Fibroblast of villous mesenchyme (primary cell): ENCODE measurements around the gene SEPTIN12. TPM values are rescaled to one million over a fixed set of nuclear protein-coding genes. Genes with fewer than 3 reads are reported as not detected.

Source experiments
- DNase-seq: peaks from one replicate; pipeline ENCODE4 v3.0.0-alpha.2; 2010; ENCODE audit warnings: low read depth
- H3K4me3 ChIP-seq: 2 replicates; pipeline ENCODE4 v1.5.1; 2011; ENCODE audit warnings: low read depth, mild to moderate bottlenecking, low read length
- total RNA-seq: library from RNA; depleted of rRNA; stranded (reverse); fragments of >200 nt; gene quantifications from 2 replicates; pipeline ENCODE4 v1.2.3, GENCODE V29; 2012
- TF ChIP-seq, protein P1 (sequence below): IDR thresholded peaks from 2 replicates; pipeline ENCODE4 v1.5.1; 2012; ENCODE audit warnings: low read depth, mild to moderate bottlenecking, low read length; ENCODE audit not compliant: insufficient read depth

The SEPTIN12 gene
- total RNA-seq, 1 donor = not detected

GRCh38 chr16:4795181-4795827, 7.2 kb upstream of the SEPTIN12 start, which contains the start of gene SMIM22:
Gene SMIM22, plus strand, starts transcription at chr16:4795369. Its CDS starts 366 bp downstream, at chr16:4795735.
- H3K4me3 ChIP-seq = no peak within 1 kb of the TSS
- no peak for DNase-seq
- TF ChIP-seq, protein P1, sequence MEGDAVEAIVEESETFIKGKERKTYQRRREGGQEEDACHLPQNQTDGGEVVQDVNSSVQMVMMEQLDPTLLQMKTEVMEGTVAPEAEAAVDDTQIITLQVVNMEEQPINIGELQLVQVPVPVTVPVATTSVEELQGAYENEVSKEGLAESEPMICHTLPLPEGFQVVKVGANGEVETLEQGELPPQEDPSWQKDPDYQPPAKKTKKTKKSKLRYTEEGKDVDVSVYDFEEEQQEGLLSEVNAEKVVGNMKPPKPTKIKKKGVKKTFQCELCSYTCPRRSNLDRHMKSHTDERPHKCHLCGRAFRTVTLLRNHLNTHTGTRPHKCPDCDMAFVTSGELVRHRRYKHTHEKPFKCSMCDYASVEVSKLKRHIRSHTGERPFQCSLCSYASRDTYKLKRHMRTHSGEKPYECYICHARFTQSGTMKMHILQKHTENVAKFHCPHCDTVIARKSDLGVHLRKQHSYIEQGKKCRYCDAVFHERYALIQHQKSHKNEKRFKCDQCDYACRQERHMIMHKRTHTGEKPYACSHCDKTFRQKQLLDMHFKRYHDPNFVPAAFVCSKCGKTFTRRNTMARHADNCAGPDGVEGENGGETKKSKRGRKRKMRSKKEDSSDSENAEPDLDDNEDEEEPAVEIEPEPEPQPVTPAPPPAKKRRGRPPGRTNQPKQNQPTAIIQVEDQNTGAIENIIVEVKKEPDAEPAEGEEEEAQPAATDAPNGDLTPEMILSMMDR = no peak

DNA sequence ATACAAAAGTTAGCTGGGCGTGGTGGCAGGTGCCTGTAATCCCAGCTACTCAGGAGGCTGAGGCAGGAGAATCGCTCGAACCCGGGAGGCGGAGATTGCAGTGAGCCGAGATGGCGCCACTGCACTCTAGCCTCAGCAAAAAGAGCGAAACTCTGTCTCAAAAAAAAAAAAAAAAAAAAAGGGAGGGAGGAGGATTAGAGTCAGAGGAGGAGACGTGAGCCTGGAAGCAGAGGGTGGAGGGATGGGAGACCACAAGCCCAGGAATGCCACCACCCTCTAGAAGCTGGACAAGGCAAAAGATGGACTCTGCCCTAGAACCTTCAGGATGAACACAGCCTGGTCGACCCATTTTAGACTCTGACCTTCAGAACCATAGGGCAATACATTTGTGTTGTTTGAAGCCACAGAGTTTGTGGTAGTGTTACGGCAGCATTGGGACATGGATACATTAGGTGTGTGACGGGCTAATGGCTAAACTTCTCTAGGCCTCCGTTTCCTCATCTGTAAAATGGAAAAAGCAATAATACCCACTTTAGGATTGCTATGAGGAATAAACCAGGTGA, 4.9 kb upstream of the SEPTIN12 start:
- DNase-seq = no peak
- no peak overlapping the region for H3K4me3 ChIP-seq
- TF ChIP-seq, protein P1 = no peak

DNA sequence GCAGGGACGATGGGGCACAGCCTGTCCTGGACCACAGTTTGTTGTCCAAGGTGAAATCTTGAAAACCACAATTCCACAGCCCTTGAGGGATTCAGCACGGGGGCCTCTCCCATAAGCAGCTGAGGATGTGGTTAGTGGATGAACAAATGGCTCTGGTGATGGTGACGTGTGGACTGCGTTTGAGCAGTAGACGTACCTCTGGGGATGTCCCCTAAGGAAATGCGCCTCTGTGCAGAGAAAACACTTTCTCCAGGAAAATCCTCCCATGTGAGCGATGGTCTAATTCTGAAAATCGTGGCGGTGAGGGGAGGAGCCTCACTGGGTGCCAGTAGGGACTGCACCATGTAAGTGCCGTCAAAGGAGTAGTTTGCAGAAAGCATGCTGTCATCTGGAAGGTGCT, 2.7 kb upstream of the SEPTIN12 start:
- H3K4me3 ChIP-seq = no peak overlapping the region
- no peak for DNase-seq
- TF ChIP-seq, protein P1 = no peak

- no peak for DNase-seq
- no peak overlapping the region for H3K4me3 ChIP-seq
- TF ChIP-seq, protein P1 = no peak
Measured at GRCh38 chr16:4790261-4790660, 2.1 kb upstream of the SEPTIN12 start.

DNA sequence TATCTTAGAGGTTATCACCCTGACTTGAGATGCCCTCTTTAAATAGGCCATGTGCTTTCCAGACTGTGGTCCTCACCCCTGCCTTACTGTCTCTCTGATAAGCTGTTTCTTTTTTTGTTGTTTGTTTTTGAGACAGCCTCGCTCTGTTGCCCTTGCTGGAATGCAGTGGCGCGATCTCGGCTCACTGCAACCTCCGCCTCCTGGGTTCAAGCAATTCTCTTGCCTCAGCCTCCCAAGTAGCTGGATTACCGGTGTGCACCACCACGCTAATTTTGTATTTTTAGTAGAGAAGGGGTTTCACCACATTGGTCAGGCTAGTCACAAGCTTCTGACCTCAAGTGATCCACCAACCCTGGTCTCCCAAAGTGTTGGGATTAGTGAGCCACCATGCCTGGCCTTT, 765 bp upstream of the SEPTIN12 start:
- no peak overlapping the region for H3K4me3 ChIP-seq
- TF ChIP-seq, protein P1 = no peak
- no peak for DNase-seq

- TF ChIP-seq, protein P1 = no peak
- no peak for DNase-seq
- no peak overlapping the region for H3K4me3 ChIP-seq
Measured at GRCh38 chr16:4788489-4788889, 344 bp upstream of the SEPTIN12 start.

- H3K4me3 ChIP-seq = no peak overlapping the region
- DNase-seq = no peak
- TF ChIP-seq, protein P1 = no peak
Measured at GRCh38 chr16:4787068-4787467, 1.1 kb downstream of the SEPTIN12 start.
